ENCODE results near the gene LIPI.
"Not testable (repeated sequence)": the region's sequence is repeated elsewhere in the genome, so short reads cannot be mapped to it uniquely, and the experiment has no call there.

Gene LIPI

GRCh38 chr21:14073615-14074014, 137.1 kb downstream of the LIPI start:
- no peak for DNase-seq (ENCODE audit: low read depth)

GRCh38 chr21:14072761-14073535, 137.8 kb downstream of the LIPI start:
- DNase-seq (ENCODE audit: low read depth): no peak

GRCh38 chr21:14071902-14072734, 138.6 kb downstream of the LIPI start:
- no peak for DNase-seq (ENCODE audit: low read depth)

- no peak for DNase-seq (ENCODE audit: low read depth)
Observed at GRCh38 chr21:14070968-14071367, 139.8 kb downstream of the LIPI start.

- no peak for DNase-seq (ENCODE audit: low read depth)
Observed at GRCh38 chr21:14070049-14070893, 140.5 kb downstream of the LIPI start.

- DNase-seq (ENCODE audit: low read depth): no peak
Observed at GRCh38 chr21:14064296-14064645, 146.5 kb downstream of the LIPI start.

GRCh38 chr21:14063620-14064295, 147.0 kb downstream of the LIPI start:
- DNase-seq (ENCODE audit: low read depth): not testable (repeated sequence)

GRCh38 chr21:14062684-14063083, 148.1 kb downstream of the LIPI start:
- not testable (repeated sequence) for DNase-seq (ENCODE audit: low read depth)

- DNase-seq (ENCODE audit: low read depth): not testable (repeated sequence)
Observed at GRCh38 chr21:14061820-14062219, 148.9 kb downstream of the LIPI start.

- DNase-seq (ENCODE audit: low read depth): not testable (repeated sequence)
Observed at GRCh38 chr21:14058995-14059627, 151.6 kb downstream of the LIPI start.

All from stimulated activated CD8-positive, alpha-beta memory T cell treated with anti-CD3 and anti-CD28 coated beads, Interleukin-15, amount 100 ng/mL, for 1 hour (primary cell).